Suppressor macrophage treated with lipopolysaccharide for 4 hours (primary cell): ENCODE data around the gene TUBB6.
A peak's percentile ranks its signal among the peaks of the same experiment; 100 is the strongest.

Source experiments
- DNase-seq: peaks from one replicate; pipeline ENCODE4 v3.0.0-alpha.2; 2020

The TUBB6 gene

GRCh38 chr18:12307701-12308385 is at the start of gene TUBB6:
Gene TUBB6 (plus strand): TSS chr18:12308241. CDS start chr18:12308293, 52 bp downstream.
- DNase-seq, result peak; percentile 91

- no peak for DNase-seq
Observed at GRCh38 chr18:12258719-12259705, 49.0 kb upstream of the TUBB6 start.

DNA sequence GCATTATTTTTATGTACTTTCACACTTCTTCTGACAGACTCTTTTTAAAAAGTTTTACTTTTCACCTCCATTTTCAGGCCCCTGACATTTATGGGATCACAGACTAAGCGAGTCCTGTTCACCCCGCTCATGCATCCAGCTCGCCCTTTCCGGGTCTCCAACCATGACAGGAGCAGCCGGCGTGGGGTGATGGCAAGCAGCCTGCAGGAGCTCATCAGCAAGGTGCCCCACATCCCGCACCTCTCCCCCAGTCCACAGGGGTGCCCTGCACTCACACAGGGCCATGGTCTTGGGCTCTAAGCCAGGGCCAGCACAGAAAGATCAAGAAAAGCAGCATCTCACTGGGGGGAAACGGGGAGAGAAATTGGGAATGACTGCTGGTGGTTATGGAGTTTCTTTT is 45.3 kb upstream of the TUBB6 start:
- DNase-seq, result no peak

DNA sequence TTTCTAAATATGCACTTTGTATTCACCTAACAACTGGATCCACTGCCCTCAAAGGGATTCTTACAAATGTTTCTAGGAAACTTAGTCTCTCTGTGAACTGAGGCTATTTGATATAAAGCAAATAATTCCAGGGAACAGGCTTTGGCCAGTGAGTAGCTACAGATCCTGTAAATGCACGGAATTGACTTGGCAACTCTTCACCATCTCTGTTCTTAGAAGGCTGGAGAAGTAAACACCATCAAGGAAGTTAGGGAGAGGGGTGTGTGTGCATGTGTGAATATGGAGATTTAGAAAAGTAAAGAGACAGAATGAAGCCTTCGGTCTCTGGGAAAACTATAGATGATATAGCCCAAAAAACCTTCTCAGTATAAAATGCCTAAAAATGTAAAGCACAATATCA is 43.2 kb upstream of the TUBB6 start:
- DNase-seq, result no peak

DNA sequence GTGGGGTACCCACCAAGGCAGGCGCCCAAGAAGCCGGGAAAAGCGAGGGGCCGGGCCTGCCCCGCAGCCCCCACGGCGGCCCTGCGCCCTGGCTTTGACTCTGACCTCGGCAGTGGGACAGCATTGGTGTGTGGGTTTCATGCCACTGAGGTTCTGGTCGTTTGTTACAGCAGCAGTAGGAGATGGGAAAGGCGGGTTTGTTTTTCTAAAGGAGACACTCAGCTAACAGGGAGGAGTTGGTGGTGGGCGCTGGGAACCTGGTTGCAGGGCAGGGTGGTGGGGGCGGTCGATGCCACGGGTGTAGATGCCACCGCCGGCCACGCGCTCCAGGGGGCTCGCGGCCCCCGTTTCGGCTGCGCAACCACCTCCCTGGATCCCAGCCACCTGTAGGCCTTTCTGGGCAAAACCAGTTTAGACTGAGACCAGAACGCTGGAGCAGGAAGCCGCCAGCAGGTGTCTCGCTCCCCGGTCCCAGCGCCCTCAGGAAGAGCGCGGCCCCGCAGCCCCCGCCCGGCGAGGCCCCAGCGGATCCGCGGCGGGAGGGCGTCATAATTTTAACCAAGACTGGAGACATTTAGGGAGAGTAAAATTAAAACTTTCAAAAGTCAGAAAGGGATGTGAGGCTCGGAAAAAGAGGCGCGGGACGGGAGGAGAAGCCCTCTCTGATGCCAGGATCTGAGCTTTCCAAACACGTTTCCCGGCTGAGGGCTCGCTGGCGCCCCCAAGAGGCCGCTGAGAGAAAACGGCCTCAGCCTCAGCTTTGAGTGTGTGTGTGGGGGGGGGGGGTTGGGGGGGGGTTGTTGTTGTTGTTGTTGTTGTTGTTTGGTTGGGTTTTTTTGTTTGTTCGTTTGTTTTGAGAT is 36.4 kb upstream of the TUBB6 start:
- DNase-seq, result peak; percentile 78

DNA sequence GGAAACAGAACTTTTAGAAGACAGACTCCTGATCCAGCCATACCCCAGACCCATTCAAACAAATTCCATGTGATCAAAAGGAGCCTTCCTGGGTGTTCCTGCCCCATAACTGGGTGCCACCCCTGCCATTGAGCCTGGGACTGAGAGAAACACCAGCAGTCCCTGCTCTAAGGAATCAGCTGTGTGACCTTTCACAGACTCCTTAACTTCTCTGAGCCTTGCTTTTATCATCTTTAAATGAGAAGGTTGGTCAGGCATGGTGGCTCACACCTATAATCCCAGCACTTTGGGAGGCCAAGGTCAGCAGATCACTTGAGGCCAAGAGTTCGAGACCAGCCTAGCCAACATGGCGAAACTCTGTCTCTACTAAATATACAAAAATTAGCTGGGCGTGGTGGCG is 33.2 kb upstream of the TUBB6 start:
- no peak for DNase-seq

GRCh38 chr18:12276736-12277554 is 31.1 kb upstream of the TUBB6 start:
- no peak for DNase-seq

DNA sequence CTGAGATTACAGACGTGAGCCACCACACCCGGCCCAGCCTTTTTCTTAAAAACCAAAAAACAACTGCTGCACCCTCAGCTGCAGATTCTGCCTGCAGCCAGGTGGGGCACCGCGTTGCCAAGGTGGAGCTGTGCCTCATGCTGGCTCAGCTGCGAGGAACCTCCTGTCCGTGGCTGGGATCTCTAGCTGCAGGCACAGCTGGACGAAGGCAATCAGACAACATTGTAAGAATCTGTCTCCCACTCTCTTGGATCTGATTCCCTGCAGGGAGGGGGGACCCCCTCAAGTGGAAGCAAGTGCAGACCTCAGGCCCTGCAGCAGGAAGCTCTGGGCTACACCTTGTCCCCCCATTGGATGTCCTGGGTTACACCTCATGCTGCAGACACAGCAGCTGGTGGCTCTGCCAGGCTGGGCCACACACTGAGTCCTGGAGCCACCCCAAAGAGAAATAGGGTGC is 29.8 kb upstream of the TUBB6 start:
- DNase-seq, result no peak

DNA sequence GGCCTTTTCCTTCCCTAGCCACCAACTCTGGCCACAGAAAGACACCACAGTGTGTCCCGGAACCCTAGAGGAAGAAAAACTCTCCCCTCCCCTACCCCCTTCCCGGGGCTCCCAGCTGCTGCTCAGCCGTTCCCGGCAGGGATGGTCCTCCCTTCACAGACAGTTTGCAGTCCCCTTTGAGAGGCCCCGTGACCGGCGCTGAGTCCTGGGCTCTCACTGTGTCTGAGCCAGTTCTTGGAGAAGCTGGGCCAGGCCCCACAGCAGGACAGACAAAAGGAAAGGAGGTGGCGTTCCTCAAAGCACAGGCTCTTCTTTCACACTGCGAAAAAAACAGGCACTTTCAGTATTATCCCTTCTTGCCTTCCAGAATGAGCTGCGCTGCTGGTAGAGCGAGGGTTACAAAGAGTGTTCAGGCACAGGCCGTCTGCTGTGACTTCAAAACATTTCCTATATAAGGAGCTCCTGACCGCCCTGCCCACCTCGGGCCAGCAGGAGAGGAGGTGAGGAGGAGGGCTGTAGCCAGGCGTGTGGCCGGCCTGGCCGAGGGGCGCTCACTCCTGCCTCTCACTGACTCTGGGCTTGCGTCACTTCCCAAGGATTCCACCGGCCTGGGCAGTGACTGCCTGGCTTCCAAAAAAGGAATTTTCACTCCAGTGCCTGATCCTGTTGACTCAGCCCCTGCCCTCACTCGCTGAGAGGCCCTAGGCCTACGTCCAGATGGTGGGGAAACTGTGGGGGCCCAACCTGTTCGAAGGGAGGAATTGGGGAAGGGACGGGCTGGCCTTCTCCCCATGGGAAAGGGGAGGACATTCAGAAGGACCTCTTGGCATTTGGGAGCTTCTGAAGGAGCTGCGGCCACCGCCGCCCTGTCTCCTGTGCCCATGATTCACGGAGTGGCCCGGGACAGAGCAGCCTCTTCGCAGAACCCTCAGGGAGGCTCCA is 29.0 kb upstream of the TUBB6 start:
- DNase-seq, result no peak

DNA sequence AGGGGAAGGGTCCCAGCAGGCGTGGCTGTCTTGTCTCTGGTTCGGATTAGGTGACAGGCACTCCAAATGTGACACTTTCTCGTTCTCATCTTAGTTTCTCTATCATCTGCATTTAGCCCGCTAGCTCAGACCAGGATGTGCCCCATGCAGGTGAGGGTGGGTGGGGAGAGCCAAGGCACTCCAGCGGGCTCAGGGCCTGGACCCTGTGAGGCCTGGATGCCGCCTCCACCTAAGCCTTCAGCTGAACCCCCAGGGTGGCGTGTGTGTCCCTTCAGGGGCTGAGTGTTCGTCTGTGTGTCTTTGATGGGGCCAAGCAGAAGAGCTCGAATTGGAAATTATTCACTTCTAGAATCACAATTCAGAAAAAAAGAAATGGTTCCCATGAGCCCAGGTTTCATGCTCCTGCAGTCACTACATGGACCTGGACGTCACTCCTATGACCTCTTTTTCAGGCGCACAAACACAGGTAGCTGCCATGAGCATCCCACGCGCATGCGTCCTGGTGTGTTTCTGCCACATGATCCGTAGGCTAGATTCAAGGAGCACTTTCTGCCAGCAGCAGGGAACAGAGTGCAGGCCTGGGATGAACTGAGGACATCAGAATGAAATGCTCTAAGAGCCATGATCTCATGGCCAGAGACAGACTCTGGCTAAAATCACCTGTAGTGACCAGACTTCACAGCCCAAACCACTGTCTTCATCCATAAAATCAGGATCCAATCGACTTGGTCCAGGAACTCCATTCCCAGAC is 28.1 kb upstream of the TUBB6 start:
- DNase-seq, result no peak

DNA sequence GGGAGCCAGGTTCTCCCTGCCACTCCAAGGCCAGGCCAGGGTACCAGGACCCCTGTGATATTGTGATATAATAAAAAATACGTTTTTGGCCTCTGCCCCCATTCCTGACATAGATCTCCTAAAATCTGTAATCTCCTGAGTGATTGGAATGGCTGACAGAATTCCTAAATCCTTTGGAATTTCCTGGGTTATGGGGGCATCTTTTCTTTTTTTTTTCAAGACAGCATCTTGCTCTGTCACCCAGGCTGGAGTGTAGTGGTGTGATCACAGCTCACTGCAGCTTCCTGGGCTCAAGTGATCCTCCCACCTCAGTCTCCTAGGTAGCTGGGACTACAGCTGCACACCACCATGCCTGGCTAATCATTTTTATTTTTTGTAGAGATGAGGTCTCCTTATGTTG is 26.2 kb upstream of the TUBB6 start:
- DNase-seq, result no peak

- DNase-seq, result no peak
Observed at GRCh38 chr18:12282442-12283039, 25.5 kb upstream of the TUBB6 start.

DNA sequence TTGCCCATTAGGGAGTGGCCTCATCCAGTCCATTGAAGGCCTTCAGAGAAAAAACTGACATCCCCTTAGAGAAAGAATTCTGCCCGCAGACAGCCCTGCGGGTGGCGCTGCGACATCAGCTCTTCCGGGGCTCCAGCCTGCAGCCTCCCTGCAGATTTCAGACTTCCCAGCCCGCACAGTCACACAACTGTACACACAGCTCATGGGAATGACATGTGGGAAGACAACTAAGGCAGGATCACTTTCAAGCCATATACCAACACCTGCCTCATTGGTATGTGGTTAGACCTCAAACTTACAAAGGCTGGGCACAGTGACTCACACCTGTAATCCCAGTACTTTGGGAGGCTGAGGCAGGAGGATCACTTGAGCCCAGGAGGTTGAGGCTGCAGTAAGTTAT is 24.8 kb upstream of the TUBB6 start:
- no peak for DNase-seq

- DNase-seq, result no peak
Observed at GRCh38 chr18:12283666-12284065, 24.4 kb upstream of the TUBB6 start.

GRCh38 chr18:12287131-12287681 is 20.8 kb upstream of the TUBB6 start:
- no peak for DNase-seq

DNA sequence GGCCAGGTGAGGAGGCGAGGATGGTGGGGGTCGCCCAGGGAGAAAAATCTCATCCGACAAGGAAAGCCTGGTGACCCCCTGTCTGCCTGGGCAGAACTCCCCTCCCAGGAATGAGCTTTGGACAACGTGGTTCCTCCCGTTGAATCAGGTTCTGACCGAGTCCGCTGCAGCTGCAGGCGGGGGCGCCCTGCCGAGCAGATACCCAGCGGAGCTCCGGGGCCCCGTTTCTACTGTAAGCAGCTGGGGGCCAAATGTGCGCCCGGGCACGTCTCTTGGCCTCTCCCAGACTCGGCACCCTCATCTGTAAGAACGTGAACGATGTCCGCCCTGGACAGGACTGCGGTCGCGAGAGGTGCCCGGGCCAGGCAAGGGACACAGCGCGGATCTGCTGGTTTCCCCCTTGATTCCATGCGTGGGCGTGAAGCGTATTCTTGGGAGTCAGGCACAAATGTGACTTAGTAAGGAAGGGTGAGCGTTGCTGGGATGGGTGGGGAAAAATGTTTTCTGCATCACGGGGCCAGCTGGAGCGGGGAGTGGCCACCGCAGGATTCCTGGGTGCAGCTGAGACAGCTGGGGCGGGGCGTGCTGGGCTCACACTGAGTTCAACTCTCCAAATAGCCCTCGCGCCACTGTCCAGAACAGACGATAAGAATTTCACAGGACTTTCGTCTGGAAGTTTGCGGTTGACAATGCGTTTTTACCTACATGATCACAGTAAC is 20.2 kb upstream of the TUBB6 start:
- DNase-seq, result peak; percentile 62

GRCh38 chr18:12288403-12288755 is 19.7 kb upstream of the TUBB6 start:
- no peak for DNase-seq

GRCh38 chr18:12290086-12290485 is 18.0 kb upstream of the TUBB6 start:
- DNase-seq, result no peak

GRCh38 chr18:12291161-12291560 is 16.9 kb upstream of the TUBB6 start:
- no peak for DNase-seq
